Measurements from ENCODE around the gene SUDS3.

The SUDS3 gene

GRCh38 chr12:118455327-118455726, 79.0 kb downstream of the SUDS3 start:
- no peak for DNase-seq (ENCODE audit: low spot score)

GRCh38 chr12:118456741-118457140, 80.4 kb downstream of the SUDS3 start:
- DNase-seq (ENCODE audit: low spot score), result no peak

GRCh38 chr12:118459110-118459509, 82.8 kb downstream of the SUDS3 start:
- DNase-seq (ENCODE audit: low spot score), result no peak

- DNase-seq (ENCODE audit: low spot score), result no peak
These were observed 87.3 kb downstream of the SUDS3 start for GRCh38 chr12:118463677-118464076.

- no peak for DNase-seq (ENCODE audit: low spot score)
These were observed 89.4 kb downstream of the SUDS3 start for GRCh38 chr12:118465706-118466105.

All from AG08396 (cell line).